GM12878 (cell line): Measurements from ENCODE around the gene PITPNM3. TPM values are rescaled to one million over a fixed set of nuclear protein-coding genes. Genes with fewer than 3 reads are reported as not detected.

Experiments used
- BCL11A ChIP-seq: IDR thresholded peaks from 2 replicates; pipeline ENCODE4 v1.6.1; 2011; ENCODE audit warnings: low read depth, low read length
- BRCA1 ChIP-seq: IDR thresholded peaks from 2 replicates; pipeline ENCODE4 v1.6.1; 2011; ENCODE audit warnings: low read depth, low read length, improper control_type of control experiment
- CBX3 ChIP-seq: fragments of 200-600 bp; sonication (generic); IDR thresholded peaks from 2 replicates; pipeline ENCODE4 v1.6.1; 2016; ENCODE audit warnings: low read depth, borderline replicate concordance
- ETV6 ChIP-seq, 2 experiments: fragments of 450-650 bp in 1 of 2; IDR thresholded peaks in 1 of 2; conservative IDR thresholded peaks in 1 of 2; 2 replicates each; pipeline ENCODE4 v1.6.1; 2014; ENCODE audit warnings: antibody characterized with exemption in 1 of 2, borderline replicate concordance in 1 of 2, low read depth in 1 of 2, mild to moderate bottlenecking in 1 of 2, moderate library complexity in 1 of 2
- MYC ChIP-seq: IDR thresholded peaks from 2 replicates; pipeline ENCODE4 v1.6.1; 2011; ENCODE audit warnings: mild to moderate bottlenecking, low read length, moderate library complexity, inconsistent platforms; ENCODE audit not compliant: insufficient read depth, insufficient replicate concordance, insufficient read length, severe bottlenecking
- NBN ChIP-seq: fragments of 450-650 bp; IDR thresholded peaks from 2 replicates; pipeline ENCODE4 v1.6.1; 2016
- SIX5 ChIP-seq: IDR thresholded peaks from 2 replicates; pipeline ENCODE4 v1.6.1; 2011; ENCODE audit warnings: mild to moderate bottlenecking, low read depth, low read length, moderate library complexity; ENCODE audit not compliant: severe bottlenecking
- ZNF217 ChIP-seq: fragments of 450-650 bp; IDR thresholded peaks from 2 replicates; pipeline ENCODE4 v1.6.1; 2017; ENCODE audit warnings: antibody characterized with exemption, mild to moderate bottlenecking
- ZNF24 ChIP-seq: fragments of 450-650 bp; IDR thresholded peaks from 2 replicates; pipeline ENCODE4 v1.6.1; 2017; ENCODE audit warnings: antibody characterized with exemption, mild to moderate bottlenecking
- ZSCAN29 ChIP-seq: fragments of 450-650 bp; IDR thresholded peaks from 2 replicates; pipeline ENCODE4 v1.6.1; 2017; ENCODE audit warnings: mild to moderate bottlenecking, moderate library complexity
- polyA plus RNA-seq, 11 experiments: library from polyadenylated mRNA; depleted of rRNA in 4 of 11; unstranded in 6 of 11; stranded (reverse) in 5 of 11; fragments of >200 nt; fragmentation: Nextera tagmentation in 4 of 11; fragmentation: Illumina TruSeq in 1 of 11; extraction: Ambion mirVana in 4 of 11; extraction: Trizol in 1 of 11; gene quantifications; 1 replicate in 1 of 11; 2 replicates in 10 of 11; pipeline versions ENCODE4 v1.2.1 to v1.2.3, GENCODE V29; 2011 to 2016; ENCODE audit warnings: inconsistent platforms in 2 of 11, missing spikeins in 2 of 11, low read depth in 1 of 11
- total RNA-seq, 4 experiments: library from RNA; depleted of rRNA in 3 of 4; stranded (reverse); fragments of >200 nt in 3 of 4; fragmentation: Illumina TruSeq in 1 of 4; extraction: Trizol in 1 of 4; gene quantifications; 2 replicates each; pipeline versions ENCODE4 v1.2.1 to v1.2.3, GENCODE V29; 2013 to 2021
- TF ChIP-seq, protein P1 (sequence below): fragments of 450-650 bp; formaldehyde crosslinking; IDR thresholded peaks from 2 replicates; pipeline ENCODE4 v1.4.0; 2020; ENCODE audit warnings: mild to moderate bottlenecking, moderate library complexity
- TF ChIP-seq, protein P2 (sequence below): fragments of 450-650 bp; IDR thresholded peaks from 2 replicates; pipeline ENCODE4 v1.6.1; 2017; ENCODE audit warnings: mild to moderate bottlenecking, moderate library complexity
- TF ChIP-seq, protein P3 (sequence below): fragments of 450-650 bp; IDR thresholded peaks from 2 replicates; pipeline ENCODE4 v1.6.1; 2017; ENCODE audit warnings: mild to moderate bottlenecking, moderate library complexity

Gene PITPNM3
- total and polyA plus RNA-seq, 10 of the 15 experiments (the other 5 are each of a cell fraction or from before 2014, with no cell fraction given) = 0.02 to 0.49 (median 0.19) TPM; not detected in 1

DNA sequence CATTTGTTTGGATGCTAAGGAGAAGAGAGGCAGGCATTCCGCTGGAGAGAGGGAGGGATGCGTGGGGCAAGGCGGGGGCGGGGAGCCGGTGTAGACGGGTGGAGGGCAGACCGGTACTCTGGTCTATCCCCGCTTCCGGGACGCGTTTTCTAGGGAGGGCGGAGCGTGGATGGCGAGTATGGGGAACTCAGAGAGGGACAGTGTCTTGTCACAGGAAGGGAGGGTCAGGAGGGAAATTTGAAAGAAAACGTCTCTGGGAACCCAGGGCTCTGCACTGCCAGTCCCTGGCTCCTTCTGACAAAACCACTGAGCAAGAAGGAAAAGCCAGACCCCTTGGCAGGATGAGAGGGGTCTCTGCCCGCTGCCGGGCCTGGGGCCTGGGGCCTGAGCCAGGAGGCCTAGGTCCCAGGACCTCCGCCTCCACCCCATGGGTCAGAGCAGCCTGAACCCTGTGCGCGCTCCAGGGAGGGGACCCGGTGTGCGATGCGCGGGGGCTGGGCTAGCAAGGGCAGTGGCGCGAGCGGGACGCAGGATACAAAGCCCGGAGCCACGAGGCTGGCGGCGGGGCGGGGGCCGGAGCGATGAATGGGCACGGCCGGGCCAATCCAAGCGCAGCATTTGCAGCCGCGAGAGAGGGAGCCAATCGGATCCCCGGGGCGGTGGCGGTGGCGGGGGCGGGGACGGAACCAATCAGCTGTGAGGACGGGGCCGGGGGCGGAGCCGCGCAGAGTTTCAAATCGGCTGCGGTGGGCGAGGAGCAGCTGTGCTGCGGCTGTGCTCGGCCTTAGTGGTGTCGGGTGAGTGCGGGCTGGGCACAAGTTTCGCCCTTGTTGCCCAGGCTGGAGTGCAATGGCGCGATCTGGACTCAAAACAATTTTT is 112.4 kb downstream of the PITPNM3 start, which contains the start of gene PIMREG (continued):
- TF ChIP-seq, protein P1, sequence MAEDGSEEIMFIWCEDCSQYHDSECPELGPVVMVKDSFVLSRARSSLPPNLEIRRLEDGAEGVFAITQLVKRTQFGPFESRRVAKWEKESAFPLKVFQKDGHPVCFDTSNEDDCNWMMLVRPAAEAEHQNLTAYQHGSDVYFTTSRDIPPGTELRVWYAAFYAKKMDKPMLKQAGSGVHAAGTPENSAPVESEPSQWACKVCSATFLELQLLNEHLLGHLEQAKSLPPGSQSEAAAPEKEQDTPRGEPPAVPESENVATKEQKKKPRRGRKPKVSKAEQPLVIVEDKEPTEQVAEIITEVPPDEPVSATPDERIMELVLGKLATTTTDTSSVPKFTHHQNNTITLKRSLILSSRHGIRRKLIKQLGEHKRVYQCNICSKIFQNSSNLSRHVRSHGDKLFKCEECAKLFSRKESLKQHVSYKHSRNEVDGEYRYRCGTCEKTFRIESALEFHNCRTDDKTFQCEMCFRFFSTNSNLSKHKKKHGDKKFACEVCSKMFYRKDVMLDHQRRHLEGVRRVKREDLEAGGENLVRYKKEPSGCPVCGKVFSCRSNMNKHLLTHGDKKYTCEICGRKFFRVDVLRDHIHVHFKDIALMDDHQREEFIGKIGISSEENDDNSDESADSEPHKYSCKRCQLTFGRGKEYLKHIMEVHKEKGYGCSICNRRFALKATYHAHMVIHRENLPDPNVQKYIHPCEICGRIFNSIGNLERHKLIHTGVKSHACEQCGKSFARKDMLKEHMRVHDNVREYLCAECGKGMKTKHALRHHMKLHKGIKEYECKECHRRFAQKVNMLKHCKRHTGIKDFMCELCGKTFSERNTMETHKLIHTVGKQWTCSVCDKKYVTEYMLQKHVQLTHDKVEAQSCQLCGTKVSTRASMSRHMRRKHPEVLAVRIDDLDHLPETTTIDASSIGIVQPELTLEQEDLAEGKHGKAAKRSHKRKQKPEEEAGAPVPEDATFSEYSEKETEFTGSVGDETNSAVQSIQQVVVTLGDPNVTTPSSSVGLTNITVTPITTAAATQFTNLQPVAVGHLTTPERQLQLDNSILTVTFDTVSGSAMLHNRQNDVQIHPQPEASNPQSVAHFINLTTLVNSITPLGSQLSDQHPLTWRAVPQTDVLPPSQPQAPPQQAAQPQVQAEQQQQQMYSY (CRISPR knock-in tag) = no peak
- TF ChIP-seq ETV6 (conservative IDR thresholded peaks at IDR 0.05 in 1 of 2, IDR thresholded peaks at IDR 0.05 in 1 of 2; ENCODE audit: borderline replicate concordance in 1 of 2, low read depth in 1 of 2) (no peak), BCL11A (no peak), BRCA1 (no peak), ZNF24 (no peak), ZSCAN29 (peak; percentile 82), ZNF217 (no peak), MYC (peak; percentile 26), CBX3 (no peak), NBN (no peak), SIX5 (no peak)
- TF ChIP-seq, protein P2, sequence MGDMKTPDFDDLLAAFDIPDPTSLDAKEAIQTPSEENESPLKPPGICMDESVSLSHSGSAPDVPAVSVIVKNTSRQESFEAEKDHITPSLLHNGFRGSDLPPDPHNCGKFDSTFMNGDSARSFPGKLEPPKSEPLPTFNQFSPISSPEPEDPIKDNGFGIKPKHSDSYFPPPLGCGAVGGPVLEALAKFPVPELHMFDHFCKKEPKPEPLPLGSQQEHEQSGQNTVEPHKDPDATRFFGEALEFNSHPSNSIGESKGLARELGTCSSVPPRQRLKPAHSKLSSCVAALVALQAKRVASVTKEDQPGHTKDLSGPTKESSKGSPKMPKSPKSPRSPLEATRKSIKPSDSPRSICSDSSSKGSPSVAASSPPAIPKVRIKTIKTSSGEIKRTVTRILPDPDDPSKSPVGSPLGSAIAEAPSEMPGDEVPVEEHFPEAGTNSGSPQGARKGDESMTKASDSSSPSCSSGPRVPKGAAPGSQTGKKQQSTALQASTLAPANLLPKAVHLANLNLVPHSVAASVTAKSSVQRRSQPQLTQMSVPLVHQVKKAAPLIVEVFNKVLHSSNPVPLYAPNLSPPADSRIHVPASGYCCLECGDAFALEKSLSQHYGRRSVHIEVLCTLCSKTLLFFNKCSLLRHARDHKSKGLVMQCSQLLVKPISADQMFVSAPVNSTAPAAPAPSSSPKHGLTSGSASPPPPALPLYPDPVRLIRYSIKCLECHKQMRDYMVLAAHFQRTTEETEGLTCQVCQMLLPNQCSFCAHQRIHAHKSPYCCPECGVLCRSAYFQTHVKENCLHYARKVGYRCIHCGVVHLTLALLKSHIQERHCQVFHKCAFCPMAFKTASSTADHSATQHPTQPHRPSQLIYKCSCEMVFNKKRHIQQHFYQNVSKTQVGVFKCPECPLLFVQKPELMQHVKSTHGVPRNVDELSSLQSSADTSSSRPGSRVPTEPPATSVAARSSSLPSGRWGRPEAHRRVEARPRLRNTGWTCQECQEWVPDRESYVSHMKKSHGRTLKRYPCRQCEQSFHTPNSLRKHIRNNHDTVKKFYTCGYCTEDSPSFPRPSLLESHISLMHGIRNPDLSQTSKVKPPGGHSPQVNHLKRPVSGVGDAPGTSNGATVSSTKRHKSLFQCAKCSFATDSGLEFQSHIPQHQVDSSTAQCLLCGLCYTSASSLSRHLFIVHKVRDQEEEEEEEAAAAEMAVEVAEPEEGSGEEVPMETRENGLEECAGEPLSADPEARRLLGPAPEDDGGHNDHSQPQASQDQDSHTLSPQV = no peak
- TF ChIP-seq, protein P3, sequence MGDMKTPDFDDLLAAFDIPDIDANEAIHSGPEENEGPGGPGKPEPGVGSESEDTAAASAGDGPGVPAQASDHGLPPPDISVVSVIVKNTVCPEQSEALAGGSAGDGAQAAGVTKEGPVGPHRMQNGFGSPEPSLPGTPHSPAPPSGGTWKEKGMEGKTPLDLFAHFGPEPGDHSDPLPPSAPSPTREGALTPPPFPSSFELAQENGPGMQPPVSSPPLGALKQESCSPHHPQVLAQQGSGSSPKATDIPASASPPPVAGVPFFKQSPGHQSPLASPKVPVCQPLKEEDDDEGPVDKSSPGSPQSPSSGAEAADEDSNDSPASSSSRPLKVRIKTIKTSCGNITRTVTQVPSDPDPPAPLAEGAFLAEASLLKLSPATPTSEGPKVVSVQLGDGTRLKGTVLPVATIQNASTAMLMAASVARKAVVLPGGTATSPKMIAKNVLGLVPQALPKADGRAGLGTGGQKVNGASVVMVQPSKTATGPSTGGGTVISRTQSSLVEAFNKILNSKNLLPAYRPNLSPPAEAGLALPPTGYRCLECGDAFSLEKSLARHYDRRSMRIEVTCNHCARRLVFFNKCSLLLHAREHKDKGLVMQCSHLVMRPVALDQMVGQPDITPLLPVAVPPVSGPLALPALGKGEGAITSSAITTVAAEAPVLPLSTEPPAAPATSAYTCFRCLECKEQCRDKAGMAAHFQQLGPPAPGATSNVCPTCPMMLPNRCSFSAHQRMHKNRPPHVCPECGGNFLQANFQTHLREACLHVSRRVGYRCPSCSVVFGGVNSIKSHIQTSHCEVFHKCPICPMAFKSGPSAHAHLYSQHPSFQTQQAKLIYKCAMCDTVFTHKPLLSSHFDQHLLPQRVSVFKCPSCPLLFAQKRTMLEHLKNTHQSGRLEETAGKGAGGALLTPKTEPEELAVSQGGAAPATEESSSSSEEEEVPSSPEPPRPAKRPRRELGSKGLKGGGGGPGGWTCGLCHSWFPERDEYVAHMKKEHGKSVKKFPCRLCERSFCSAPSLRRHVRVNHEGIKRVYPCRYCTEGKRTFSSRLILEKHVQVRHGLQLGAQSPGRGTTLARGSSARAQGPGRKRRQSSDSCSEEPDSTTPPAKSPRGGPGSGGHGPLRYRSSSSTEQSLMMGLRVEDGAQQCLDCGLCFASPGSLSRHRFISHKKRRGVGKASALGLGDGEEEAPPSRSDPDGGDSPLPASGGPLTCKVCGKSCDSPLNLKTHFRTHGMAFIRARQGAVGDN = no peak
